ENCODE results near the gene KLF9.

DNA sequence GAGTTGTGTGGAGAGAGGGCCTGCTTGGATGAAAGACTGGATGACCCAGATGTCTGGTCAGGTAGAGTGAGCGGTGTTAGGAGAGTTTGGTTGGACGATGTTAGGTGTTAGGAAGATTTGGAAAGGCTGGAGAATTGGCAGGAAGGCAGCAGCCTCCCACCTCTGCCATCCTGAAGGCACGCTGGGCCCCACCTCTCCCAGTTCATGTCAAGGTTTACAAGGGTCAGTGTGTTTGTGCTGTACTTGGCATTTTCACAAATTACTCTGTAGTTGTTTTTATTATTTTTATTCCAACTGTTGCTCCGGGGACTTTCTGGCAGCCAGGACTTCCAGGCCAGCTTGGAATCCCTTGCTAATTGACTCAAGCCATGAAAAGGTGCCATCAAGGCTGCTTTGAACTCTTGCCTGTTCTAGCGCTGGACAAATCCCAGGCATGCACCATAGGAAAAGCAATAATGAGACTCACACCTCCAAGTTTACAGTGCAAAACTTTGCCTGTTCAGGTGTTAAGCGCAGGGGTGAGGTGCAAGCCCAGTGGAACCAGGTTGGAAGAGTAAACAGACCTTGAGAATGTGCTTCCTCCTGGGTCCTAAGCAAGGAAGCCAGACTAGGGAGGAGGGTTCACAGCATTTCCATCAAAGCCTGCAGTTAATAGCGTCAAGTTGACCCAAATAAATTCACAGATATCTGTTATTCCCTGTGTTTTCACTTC is 41.7 kb upstream of the KLF9 start:
- no peak for TF ChIP-seq EZH2phosphoT487 (IDR thresholded peaks at IDR 0.05; ENCODE audit: low read depth)
- TF ChIP-seq, protein P1, sequence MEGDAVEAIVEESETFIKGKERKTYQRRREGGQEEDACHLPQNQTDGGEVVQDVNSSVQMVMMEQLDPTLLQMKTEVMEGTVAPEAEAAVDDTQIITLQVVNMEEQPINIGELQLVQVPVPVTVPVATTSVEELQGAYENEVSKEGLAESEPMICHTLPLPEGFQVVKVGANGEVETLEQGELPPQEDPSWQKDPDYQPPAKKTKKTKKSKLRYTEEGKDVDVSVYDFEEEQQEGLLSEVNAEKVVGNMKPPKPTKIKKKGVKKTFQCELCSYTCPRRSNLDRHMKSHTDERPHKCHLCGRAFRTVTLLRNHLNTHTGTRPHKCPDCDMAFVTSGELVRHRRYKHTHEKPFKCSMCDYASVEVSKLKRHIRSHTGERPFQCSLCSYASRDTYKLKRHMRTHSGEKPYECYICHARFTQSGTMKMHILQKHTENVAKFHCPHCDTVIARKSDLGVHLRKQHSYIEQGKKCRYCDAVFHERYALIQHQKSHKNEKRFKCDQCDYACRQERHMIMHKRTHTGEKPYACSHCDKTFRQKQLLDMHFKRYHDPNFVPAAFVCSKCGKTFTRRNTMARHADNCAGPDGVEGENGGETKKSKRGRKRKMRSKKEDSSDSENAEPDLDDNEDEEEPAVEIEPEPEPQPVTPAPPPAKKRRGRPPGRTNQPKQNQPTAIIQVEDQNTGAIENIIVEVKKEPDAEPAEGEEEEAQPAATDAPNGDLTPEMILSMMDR (IDR thresholded peaks at IDR 0.05; ENCODE audit: low read depth, low read length): no peak

Measured in OCI-LY3 (cell line).